GM12878 (cell line): Measurements from ENCODE around the gene GLOD5.

Source experiments
- BHLHE40 ChIP-seq, 2 experiments: fragments of 450-650 bp in 1 of 2; IDR thresholded peaks; 2 replicates each; pipeline ENCODE4 v1.6.1; 2011 to 2017; ENCODE audit warnings: low read depth in 2 of 2, borderline replicate concordance in 1 of 2, improper control_type of control experiment in 1 of 2, low read length in 1 of 2, mild to moderate bottlenecking in 1 of 2
- EGR1 ChIP-seq, 2 experiments: IDR thresholded peaks; 1 replicate in 1 of 2; 2 replicates in 1 of 2; pipeline ENCODE4 v1.6.1; 2011 to 2012; ENCODE audit warnings: low read depth in 2 of 2, low read length in 2 of 2, borderline replicate concordance in 1 of 2, mild to moderate bottlenecking in 1 of 2, moderate library complexity in 1 of 2
- MYC ChIP-seq: IDR thresholded peaks from 2 replicates; pipeline ENCODE4 v1.6.1; 2011; ENCODE audit warnings: mild to moderate bottlenecking, low read length, moderate library complexity, inconsistent platforms; ENCODE audit not compliant: insufficient read depth, insufficient replicate concordance, insufficient read length, severe bottlenecking
- POLR2A ChIP-seq: IDR thresholded peaks from 2 replicates; pipeline ENCODE4 v1.6.1; 2011; ENCODE audit warnings: low read depth, mild to moderate bottlenecking, low read length
- POLR2AphosphoS5 ChIP-seq: IDR thresholded peaks from 2 replicates; pipeline ENCODE4 v1.6.1; 2011; ENCODE audit warnings: mild to moderate bottlenecking, low read length, inconsistent platforms
- RAD21 ChIP-seq: IDR thresholded peaks from 2 replicates; pipeline ENCODE4 v1.6.1; 2011; ENCODE audit warnings: mild to moderate bottlenecking, low read depth, low read length, moderate library complexity; ENCODE audit not compliant: insufficient read depth
- SIX5 ChIP-seq: IDR thresholded peaks from 2 replicates; pipeline ENCODE4 v1.6.1; 2011; ENCODE audit warnings: mild to moderate bottlenecking, low read depth, low read length, moderate library complexity; ENCODE audit not compliant: severe bottlenecking
- ZNF274 ChIP-seq: IDR thresholded peaks from one replicate; pipeline ENCODE4 v1.8.0; 2011; ENCODE audit not compliant: insufficient read length, insufficient read depth
- TF ChIP-seq, protein P1 (sequence below), 3 experiments: IDR thresholded peaks in 2 of 3; conservative IDR thresholded peaks in 1 of 3; 2 replicates each; pipeline ENCODE4 v1.5.1; 2011; ENCODE audit warnings: low read depth in 3 of 3, low read length in 3 of 3, mild to moderate bottlenecking in 3 of 3, control low read depth in 2 of 3, moderate library complexity in 2 of 3, inconsistent platforms in 1 of 3, mixed read lengths in 1 of 3; ENCODE audit not compliant: control insufficient read depth in 2 of 3, insufficient read depth in 1 of 3; ENCODE audit errors: extremely low read depth in 1 of 3
- TF ChIP-seq, protein P2 (sequence below): IDR thresholded peaks from 2 replicates; pipeline ENCODE4 v1.6.1; 2012; ENCODE audit warnings: low read depth, low read length, improper control_type of control experiment
- TF ChIP-seq, protein P3 (sequence below): IDR thresholded peaks from 2 replicates; pipeline ENCODE4 v1.6.1; 2011; ENCODE audit warnings: low read depth, low read length, improper control_type of control experiment, borderline replicate concordance

DNA sequence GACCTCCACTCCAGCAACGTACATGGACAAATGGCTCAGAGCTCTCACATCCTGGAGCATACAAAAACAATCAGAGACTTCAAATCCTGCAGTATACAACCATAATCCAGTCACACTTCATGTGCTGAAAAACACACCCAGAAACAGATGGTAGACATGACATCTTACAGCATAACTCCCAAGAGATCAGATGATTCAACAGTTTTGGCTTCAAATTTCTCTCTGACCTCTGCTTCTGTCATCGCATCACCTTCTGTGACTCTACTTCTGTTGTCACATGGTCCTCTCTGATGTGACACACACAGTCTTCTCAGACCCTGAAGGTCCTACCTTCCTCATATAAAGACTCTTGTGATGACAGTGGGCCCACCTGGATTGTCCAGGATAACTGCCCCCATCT is 46.5 kb upstream of the GLOD5 start:
- TF ChIP-seq POLR2A (no peak), SIX5 (no peak), EGR1 (IDR thresholded peaks at IDR 0.05; ENCODE audit: borderline replicate concordance in 1 of 2, low read depth in 2 of 2, low read length in 2 of 2) (no peak), BHLHE40 (IDR thresholded peaks at IDR 0.05; ENCODE audit: borderline replicate concordance in 1 of 2, low read depth in 2 of 2, low read length in 1 of 2) (no peak), RAD21 (no peak), MYC (no peak), POLR2AphosphoS5 (no peak), ZNF274 (no peak)
- TF ChIP-seq, protein P1, sequence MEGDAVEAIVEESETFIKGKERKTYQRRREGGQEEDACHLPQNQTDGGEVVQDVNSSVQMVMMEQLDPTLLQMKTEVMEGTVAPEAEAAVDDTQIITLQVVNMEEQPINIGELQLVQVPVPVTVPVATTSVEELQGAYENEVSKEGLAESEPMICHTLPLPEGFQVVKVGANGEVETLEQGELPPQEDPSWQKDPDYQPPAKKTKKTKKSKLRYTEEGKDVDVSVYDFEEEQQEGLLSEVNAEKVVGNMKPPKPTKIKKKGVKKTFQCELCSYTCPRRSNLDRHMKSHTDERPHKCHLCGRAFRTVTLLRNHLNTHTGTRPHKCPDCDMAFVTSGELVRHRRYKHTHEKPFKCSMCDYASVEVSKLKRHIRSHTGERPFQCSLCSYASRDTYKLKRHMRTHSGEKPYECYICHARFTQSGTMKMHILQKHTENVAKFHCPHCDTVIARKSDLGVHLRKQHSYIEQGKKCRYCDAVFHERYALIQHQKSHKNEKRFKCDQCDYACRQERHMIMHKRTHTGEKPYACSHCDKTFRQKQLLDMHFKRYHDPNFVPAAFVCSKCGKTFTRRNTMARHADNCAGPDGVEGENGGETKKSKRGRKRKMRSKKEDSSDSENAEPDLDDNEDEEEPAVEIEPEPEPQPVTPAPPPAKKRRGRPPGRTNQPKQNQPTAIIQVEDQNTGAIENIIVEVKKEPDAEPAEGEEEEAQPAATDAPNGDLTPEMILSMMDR (IDR thresholded peaks at IDR 0.05 in 2 of 3, conservative IDR thresholded peaks at IDR 0.05 in 1 of 3; ENCODE audit: control insufficient read depth in 2 of 3, extremely low read depth in 1 of 3, insufficient read depth in 1 of 3, low read depth in 3 of 3, low read length in 3 of 3) = no peak
- TF ChIP-seq, protein P2, sequence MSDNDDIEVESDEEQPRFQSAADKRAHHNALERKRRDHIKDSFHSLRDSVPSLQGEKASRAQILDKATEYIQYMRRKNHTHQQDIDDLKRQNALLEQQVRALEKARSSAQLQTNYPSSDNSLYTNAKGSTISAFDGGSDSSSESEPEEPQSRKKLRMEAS = no peak
- TF ChIP-seq, protein P3, sequence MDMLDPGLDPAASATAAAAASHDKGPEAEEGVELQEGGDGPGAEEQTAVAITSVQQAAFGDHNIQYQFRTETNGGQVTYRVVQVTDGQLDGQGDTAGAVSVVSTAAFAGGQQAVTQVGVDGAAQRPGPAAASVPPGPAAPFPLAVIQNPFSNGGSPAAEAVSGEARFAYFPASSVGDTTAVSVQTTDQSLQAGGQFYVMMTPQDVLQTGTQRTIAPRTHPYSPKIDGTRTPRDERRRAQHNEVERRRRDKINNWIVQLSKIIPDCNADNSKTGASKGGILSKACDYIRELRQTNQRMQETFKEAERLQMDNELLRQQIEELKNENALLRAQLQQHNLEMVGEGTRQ = no peak
